K562 (cell line): ENCODE data around the gene IPO11.
"Not testable (repeated sequence)": the region's sequence is repeated elsewhere in the genome, so short reads cannot be mapped to it uniquely, and the experiment has no call there.

Source experiments
- MTF1 ChIP-seq: fragments of 250-450 bp; sonication (Bioruptor Pico); IDR thresholded peaks from 2 replicates; pipeline ENCODE4 v1.9.0; 2021; ENCODE audit warnings: moderate library complexity, mild to moderate bottlenecking, inconsistent platforms, borderline replicate concordance
- MYNN ChIP-seq, 2 experiments: sonication (generic); formaldehyde crosslinking in 1 of 2; IDR thresholded peaks; 2 replicates each; pipeline versions ENCODE4 v1.5.0 to v1.6.1; 2016 to 2020; ENCODE audit warnings: antibody characterized with exemption in 1 of 2, missing genetic modification reagents in 1 of 2
- POLR2A ChIP-seq: fragments of 450-650 bp; conservative IDR thresholded peaks from 2 replicates; pipeline ENCODE4 v1.6.1; 2016
- REST ChIP-seq, 2 experiments: fragments of 450-650 bp; formaldehyde crosslinking in 1 of 2; IDR thresholded peaks; 2 replicates each; pipeline versions ENCODE4 v1.4.0 to v1.6.1; 2014 to 2020; ENCODE audit warnings: mild to moderate bottlenecking in 2 of 2, borderline replicate concordance in 1 of 2, low read depth in 1 of 2
- TGIF2 ChIP-seq: sonication (generic); formaldehyde crosslinking; IDR thresholded peaks from 2 replicates; pipeline ENCODE4 v1.8.1; 2022; ENCODE audit warnings: mild to moderate bottlenecking, missing genetic modification reagents, moderate library complexity

- not testable (repeated sequence) for TF ChIP-seq REST (IDR thresholded peaks at IDR 0.05; ENCODE audit: borderline replicate concordance); REST (CRISPR knock-in tag; IDR thresholded peaks at IDR 0.05; ENCODE audit: low read depth); MYNN (IDR thresholded peaks at IDR 0.05); MYNN (CRISPR knock-in tag; IDR thresholded peaks at IDR 0.05); MTF1 (CRISPR knock-in tag); POLR2A; TGIF2 (CRISPR knock-in tag)
These were observed 211.9 kb downstream of the IPO11 start for GRCh38 chr5:62624436-62624835.
